Measurements from ENCODE around the gene CATSPERE.

CATSPERE gene

DNA sequence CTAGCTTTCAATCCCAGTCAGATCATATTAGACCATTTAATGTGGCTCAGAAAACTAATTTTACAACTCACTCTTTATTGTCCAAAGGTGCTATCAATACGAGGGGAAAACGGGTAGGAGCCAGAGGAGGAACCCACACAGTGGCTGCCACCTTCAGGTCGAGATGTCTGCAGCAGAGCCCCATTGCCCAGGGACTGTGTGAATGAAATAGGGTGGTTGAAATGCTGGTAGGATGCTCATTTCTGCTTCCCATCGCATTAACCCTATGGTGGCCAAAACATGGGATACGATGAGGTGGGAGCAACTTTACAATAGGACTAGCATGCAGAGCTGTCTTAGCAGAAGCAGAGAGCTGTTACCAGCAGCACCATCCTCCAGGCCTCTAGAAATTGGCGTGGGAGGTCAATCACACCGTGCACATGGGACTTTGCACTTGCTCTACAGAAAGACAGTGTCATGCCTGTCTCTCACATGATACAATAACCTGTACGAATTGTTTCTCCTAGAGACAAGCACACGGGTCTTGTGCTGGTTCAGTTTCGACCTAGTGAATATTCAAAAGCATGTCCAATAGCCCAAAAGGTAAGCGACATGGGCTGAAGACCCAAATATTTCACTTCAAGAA lies 122.4 kb downstream of the CATSPERE start:
- Histone ChIP-seq H3K4me3 (ENCODE audit: low read length) (no peak overlapping the region), H3K36me3 (ENCODE audit: control insufficient read depth, insufficient read depth, low read length) (no peaks in the 10 kb centered on the region), H3K4me1 (ENCODE audit: control insufficient read depth, insufficient read depth, low read length) (no peaks in the 10 kb centered on the region), H3K27me3 (ENCODE audit: control insufficient read depth, insufficient read depth, low read length) (no peaks in the 10 kb centered on the region), H3K9me3 (ENCODE audit: control insufficient read depth, insufficient read depth, low read length) (no peaks in the 10 kb centered on the region), H3K27ac (ENCODE audit: low read length) (no peak overlapping the region)
- WGBS (ENCODE audit: insufficient coverage, insufficient read length), result no CpG with 5 or more reads among the region's 11 CpGs
- no peak for DNase-seq (ENCODE audit: low read depth, low spot score)

DNA sequence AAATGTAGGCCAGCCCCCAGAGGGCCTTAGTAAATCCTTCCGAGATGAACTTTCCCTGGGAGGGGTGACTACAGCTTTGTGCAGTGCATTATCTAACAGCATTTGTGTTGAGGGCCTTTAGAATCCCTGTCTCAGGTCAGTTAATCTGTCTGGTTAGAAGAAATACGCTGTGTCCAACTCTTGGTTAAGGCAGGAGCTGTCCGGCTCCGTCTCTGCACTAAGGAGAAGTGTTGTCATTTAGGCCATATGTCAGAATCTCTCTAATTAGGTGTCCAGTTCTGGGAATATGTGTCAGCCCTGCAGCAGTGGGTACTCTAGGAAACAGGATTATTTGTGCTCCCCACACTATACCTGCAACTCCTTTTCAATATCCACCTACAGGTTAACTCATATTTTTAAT lies 124.8 kb downstream of the CATSPERE start:
- Histone ChIP-seq H3K27ac (ENCODE audit: low read length) (no peak overlapping the region), H3K9me3 (ENCODE audit: control insufficient read depth, insufficient read depth, low read length) (no peaks in the 10 kb centered on the region), H3K27me3 (ENCODE audit: control insufficient read depth, insufficient read depth, low read length) (no peaks in the 10 kb centered on the region), H3K4me1 (ENCODE audit: control insufficient read depth, insufficient read depth, low read length) (no peaks in the 10 kb centered on the region), H3K4me3 (ENCODE audit: low read length) (no peak overlapping the region), H3K36me3 (ENCODE audit: control insufficient read depth, insufficient read depth, low read length) (no peaks in the 10 kb centered on the region)
- WGBS (ENCODE audit: insufficient coverage, insufficient read length), result no CpG with 5 or more reads among the region's 4 CpGs
- no peak for DNase-seq (ENCODE audit: low read depth, low spot score)

DNA sequence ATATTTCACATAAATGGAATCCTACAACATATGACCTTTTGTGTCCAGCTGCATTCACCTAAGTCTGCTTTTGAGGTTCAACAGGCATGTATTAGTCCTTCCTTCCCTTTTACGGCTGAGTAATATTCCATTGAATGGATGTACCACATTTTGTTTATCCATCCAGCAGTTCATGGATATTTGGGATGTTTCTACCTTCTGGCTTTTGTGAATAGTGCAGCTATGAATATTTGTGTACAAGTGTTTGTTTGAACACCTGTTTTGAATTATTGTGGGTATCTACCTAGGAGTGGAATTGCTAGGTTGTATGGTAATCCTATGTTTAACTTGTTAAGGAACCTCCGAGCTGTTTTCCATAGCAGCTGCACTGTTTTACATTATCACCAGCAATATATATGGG lies 129.6 kb downstream of the CATSPERE start:
- H3K27me3 ChIP-seq (ENCODE audit: control insufficient read depth, insufficient read depth, low read length), result no peaks in the 10 kb centered on the region
- no peak overlapping the region for H3K4me3 ChIP-seq (ENCODE audit: low read length)
- no peak overlapping the region for H3K27ac ChIP-seq (ENCODE audit: low read length)
- H3K4me1 ChIP-seq (ENCODE audit: control insufficient read depth, insufficient read depth, low read length), result no peaks in the 10 kb centered on the region
- no peak for DNase-seq (ENCODE audit: low read depth, low spot score)
- WGBS (ENCODE audit: insufficient coverage, insufficient read length), result no CpG with 5 or more reads among the region's 2 CpGs
- H3K36me3 ChIP-seq (ENCODE audit: control insufficient read depth, insufficient read depth, low read length), result no peaks in the 10 kb centered on the region
- no peaks in the 10 kb centered on the region for H3K9me3 ChIP-seq (ENCODE audit: control insufficient read depth, insufficient read depth, low read length)

DNA sequence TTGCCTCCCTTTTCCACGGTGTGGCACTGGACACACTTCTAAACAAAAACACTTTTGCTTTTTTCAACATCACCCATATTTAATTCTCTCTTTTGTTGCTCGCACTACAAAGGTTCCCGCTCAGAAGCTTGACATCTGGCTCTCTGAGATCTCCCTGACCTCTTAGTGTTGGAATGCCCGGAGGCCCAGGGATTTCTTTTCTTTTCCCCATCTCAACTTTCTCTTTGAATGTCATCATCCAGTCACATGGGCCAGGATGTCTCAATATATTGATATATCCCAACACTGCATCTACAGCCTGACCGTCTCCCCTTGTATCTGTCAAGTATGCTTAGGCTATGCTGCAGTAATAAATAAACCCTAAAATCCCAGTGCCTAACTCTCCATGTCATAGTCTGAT lies 137.5 kb downstream of the CATSPERE start:
- H3K27me3 ChIP-seq (ENCODE audit: control insufficient read depth, insufficient read depth, low read length), result no peaks in the 10 kb centered on the region
- WGBS (ENCODE audit: insufficient coverage, insufficient read length), result no CpG with 5 or more reads among the region's 5 CpGs
- DNase-seq (ENCODE audit: low read depth, low spot score), result no peak

DNA sequence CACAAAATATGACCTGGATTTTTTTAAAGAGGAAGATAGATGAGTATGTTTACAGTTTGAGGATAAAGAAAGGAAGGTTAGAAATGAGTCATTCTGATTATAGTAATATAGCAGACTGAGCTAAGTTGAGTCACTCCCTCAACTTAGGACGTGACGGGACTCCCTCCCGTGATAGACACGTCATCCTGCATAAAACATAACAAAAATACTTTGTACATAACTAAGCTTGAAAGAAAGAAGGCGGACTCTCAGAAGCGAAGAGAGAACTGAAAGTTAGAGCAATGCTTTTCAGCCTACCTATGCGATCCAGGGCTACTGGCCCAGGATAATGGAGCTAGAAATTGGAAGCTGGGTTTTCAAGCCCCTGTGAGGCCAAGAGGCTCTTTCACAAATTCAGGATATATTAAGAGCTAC lies 138.9 kb downstream of the CATSPERE start:
- Histone ChIP-seq H3K27ac (ENCODE audit: low read length) (no peak overlapping the region), H3K4me3 (ENCODE audit: low read length) (no peak overlapping the region), H3K36me3 (ENCODE audit: control insufficient read depth, insufficient read depth, low read length) (no peaks in the 10 kb centered on the region), H3K9me3 (ENCODE audit: control insufficient read depth, insufficient read depth, low read length) (no peaks in the 10 kb centered on the region), H3K4me1 (ENCODE audit: control insufficient read depth, insufficient read depth, low read length) (no peaks in the 10 kb centered on the region), H3K27me3 (ENCODE audit: control insufficient read depth, insufficient read depth, low read length) (no peaks in the 10 kb centered on the region)
- WGBS (ENCODE audit: insufficient coverage, insufficient read length), result no CpG with 5 or more reads among the region's 7 CpGs
- no peak for DNase-seq (ENCODE audit: low read depth, low spot score)

More for the DNA sequence above, 137.5 kb downstream of the CATSPERE start:
- Histone ChIP-seq H3K4me1 (ENCODE audit: control insufficient read depth, insufficient read depth, low read length) (no peaks in the 10 kb centered on the region), H3K4me3 (ENCODE audit: low read length) (no peak overlapping the region), H3K9me3 (ENCODE audit: control insufficient read depth, insufficient read depth, low read length) (no peaks in the 10 kb centered on the region), H3K27ac (ENCODE audit: low read length) (no peak overlapping the region), H3K36me3 (ENCODE audit: control insufficient read depth, insufficient read depth, low read length) (no peaks in the 10 kb centered on the region)

DNA sequence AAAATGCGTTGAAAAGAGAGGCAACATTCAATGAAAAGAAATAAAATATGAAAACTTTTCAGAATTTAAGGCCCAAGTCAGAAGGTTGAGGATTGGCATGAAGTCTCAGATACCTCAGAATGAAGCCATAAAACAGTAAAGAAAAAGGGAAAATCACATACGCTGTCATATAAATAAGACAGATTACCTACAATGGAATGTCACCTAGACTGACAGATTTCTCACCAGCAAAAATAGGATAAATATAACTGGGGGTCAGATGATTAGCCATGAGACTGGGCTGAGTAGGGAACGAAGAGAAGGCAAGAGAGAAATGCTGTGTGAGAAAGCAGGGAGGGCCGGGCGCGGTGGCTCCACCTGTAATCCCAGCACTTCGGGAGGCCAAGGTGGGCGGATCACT lies 140.3 kb downstream of the CATSPERE start:
- H3K9me3 ChIP-seq (ENCODE audit: control insufficient read depth, insufficient read depth, low read length), result no peaks in the 10 kb centered on the region
- H3K4me3 ChIP-seq (ENCODE audit: low read length), result no peak overlapping the region
- no peaks in the 10 kb centered on the region for H3K36me3 ChIP-seq (ENCODE audit: control insufficient read depth, insufficient read depth, low read length)
- H3K4me1 ChIP-seq (ENCODE audit: control insufficient read depth, insufficient read depth, low read length), result no peaks in the 10 kb centered on the region
- WGBS (ENCODE audit: insufficient coverage, insufficient read length), result no CpG with 5 or more reads among the region's 8 CpGs
- DNase-seq (ENCODE audit: low read depth, low spot score), result no peak
- no peaks in the 10 kb centered on the region for H3K27me3 ChIP-seq (ENCODE audit: control insufficient read depth, insufficient read depth, low read length)
- H3K27ac ChIP-seq (ENCODE audit: low read length), result no peak overlapping the region

DNA sequence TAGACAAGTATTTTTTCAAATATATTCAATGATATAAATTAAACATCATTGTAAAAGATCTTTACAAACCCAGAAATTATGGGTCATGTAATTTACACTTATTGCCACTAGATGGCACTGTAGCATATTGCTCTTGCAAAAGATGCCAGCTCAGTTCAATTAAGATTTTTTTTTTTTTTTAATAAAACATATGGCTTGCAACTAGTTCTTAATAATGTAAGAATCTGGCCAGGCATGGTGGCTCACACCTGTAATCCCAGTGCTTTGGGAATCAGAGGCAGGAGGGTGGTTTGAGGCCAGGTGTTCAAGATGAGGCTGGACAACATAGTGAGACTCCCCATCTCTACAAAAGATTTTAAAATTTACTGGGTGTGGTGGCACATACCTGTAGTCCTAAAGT lies 142.4 kb downstream of the CATSPERE start:
- Histone ChIP-seq H3K27me3 (ENCODE audit: control insufficient read depth, insufficient read depth, low read length) (no peaks in the 10 kb centered on the region), H3K9me3 (ENCODE audit: control insufficient read depth, insufficient read depth, low read length) (no peaks in the 10 kb centered on the region), H3K27ac (ENCODE audit: low read length) (no peak overlapping the region), H3K4me3 (ENCODE audit: low read length) (no peak overlapping the region), H3K36me3 (ENCODE audit: control insufficient read depth, insufficient read depth, low read length) (no peaks in the 10 kb centered on the region), H3K4me1 (ENCODE audit: control insufficient read depth, insufficient read depth, low read length) (no peaks in the 10 kb centered on the region)
- DNase-seq (ENCODE audit: low read depth, low spot score), result no peak

DNA sequence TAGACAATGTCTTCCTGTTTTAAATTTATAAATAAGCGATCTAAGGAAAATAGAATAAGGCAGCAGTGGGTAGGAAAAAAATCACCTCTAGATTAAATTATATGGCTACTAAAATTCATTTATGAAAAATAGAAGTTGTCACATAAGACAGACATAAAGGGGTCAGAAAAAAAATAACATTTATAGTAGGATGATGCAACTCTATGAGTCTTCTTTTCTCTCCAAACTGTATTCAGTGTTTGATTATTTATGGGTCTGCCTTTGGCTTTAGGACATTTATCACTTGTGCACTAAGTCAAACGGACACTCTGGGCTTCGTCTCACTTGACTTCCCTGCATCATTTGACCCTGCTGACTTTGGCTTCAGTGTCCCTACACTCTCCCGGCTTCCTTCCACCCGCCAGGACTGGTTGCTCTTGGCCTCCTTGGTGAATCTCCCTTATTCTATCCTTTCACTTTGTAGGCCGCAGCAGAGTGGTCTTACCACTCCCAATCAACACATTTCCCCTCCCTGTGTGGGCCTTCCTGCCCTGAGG lies 144.8 kb downstream of the CATSPERE start:
- no peak for DNase-seq (ENCODE audit: low read depth, low spot score)
- Histone ChIP-seq H3K4me1 (ENCODE audit: control insufficient read depth, insufficient read depth, low read length) (peaks cover 1% of the 10 kb centered on the region; the same call in 1 of the 2 replicates), H3K36me3 (ENCODE audit: control insufficient read depth, insufficient read depth, low read length) (no peaks in the 10 kb centered on the region), H3K27ac (ENCODE audit: low read length) (no peak overlapping the region), H3K4me3 (ENCODE audit: low read length) (no peak overlapping the region), H3K27me3 (ENCODE audit: control insufficient read depth, insufficient read depth, low read length) (no peaks in the 10 kb centered on the region), H3K9me3 (ENCODE audit: control insufficient read depth, insufficient read depth, low read length) (no peaks in the 10 kb centered on the region)
- no CpG with 5 or more reads among the region's 6 CpGs for WGBS (ENCODE audit: insufficient coverage, insufficient read length)

DNA sequence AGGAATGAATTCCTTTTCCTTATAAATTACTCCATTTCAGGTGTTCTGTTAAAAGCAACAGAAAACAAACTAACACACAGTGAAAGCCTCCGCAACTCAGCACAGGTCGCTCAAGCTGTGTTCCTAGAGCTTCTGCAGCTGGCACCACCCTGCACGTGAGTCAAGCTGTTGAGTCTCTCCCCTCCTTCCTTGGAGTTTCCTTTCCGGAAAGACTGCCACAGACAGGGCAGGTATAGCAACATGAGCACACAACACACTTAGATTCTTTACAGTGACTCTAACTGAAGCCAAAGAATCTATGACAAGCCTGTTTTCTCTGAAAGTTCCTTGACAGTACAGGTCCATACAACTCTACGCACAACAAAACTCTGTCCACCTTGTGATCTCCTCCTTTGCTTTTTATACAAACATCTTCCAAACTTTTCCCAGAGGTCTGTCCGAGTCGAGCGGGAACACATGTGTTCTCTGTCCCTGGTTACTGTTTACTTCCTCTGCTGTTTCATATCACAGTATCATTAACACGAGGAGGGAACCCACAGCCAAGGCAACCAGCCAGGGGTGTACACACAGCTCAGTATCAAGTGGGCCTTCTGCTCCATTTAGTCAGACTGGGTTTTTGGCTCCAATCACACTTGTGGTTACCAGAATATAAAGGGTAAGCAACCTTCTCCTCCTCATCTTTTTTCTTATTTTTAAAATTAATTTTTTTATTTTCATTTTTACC lies 153.2 kb downstream of the CATSPERE start:
- Histone ChIP-seq H3K36me3 (ENCODE audit: control insufficient read depth, insufficient read depth, low read length) (no peaks in the 10 kb centered on the region), H3K27ac (ENCODE audit: low read length) (no peak overlapping the region), H3K9me3 (ENCODE audit: control insufficient read depth, insufficient read depth, low read length) (no peaks in the 10 kb centered on the region), H3K27me3 (ENCODE audit: control insufficient read depth, insufficient read depth, low read length) (no peaks in the 10 kb centered on the region), H3K4me3 (ENCODE audit: low read length) (no peak overlapping the region), H3K4me1 (ENCODE audit: control insufficient read depth, insufficient read depth, low read length) (no peaks in the 10 kb centered on the region; the same call in 1 of the 2 replicates)
- WGBS (ENCODE audit: insufficient coverage, insufficient read length), result no CpG with 5 or more reads among the region's 9 CpGs
- DNase-seq (ENCODE audit: low read depth, low spot score), result no peak

DNA sequence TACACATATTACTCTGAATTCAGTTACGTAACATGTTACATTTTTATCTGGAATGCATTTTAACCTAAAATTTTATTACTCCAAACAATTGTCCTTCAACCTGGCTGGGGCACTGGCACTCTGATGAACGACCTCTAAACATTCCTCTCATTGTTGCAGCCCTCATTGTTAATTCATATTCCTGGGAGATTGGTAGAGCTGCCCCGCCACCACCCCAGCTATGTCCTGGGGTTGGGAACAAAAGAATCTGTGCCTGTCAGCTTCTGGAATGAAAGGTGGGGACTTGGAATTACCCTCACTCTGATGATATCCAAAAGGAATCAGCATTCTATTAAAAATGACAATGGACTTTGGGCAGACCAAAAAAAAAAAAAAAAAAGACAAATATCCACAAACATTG lies 153.8 kb downstream of the CATSPERE start:
- Histone ChIP-seq H3K36me3 (ENCODE audit: control insufficient read depth, insufficient read depth, low read length) (no peaks in the 10 kb centered on the region), H3K9me3 (ENCODE audit: control insufficient read depth, insufficient read depth, low read length) (no peaks in the 10 kb centered on the region)

More for the DNA sequence above, 153.8 kb downstream of the CATSPERE start:
- WGBS (ENCODE audit: insufficient coverage, insufficient read length), result no CpG with 5 or more reads among the region's 3 CpGs
- Histone ChIP-seq H3K4me1 (ENCODE audit: control insufficient read depth, insufficient read depth, low read length) (no peaks in the 10 kb centered on the region; the same call in 1 of the 2 replicates), H3K27me3 (ENCODE audit: control insufficient read depth, insufficient read depth, low read length) (no peaks in the 10 kb centered on the region), H3K27ac (ENCODE audit: low read length) (no peak overlapping the region), H3K4me3 (ENCODE audit: low read length) (no peak overlapping the region)
- DNase-seq (ENCODE audit: low read depth, low spot score), result no peak

All from iPS DF 6.9 (cell line).